Epithelial cell of proximal tubule (primary cell): Measurements from ENCODE around the gene MYO1D. TPM values are rescaled to one million over a fixed set of nuclear protein-coding genes. Genes with fewer than 3 reads are reported as not detected.

Source experiments
- DNase-seq: peaks from one replicate; pipeline ENCODE4 v3.0.0-alpha.2; 2011; ENCODE audit warnings: low read depth
- H3K4me3 ChIP-seq: 2 replicates; pipeline ENCODE4 v1.5.1; 2011; ENCODE audit warnings: low read depth, mild to moderate bottlenecking, low read length
- CTCF ChIP-seq: conservative IDR thresholded peaks from 2 replicates; pipeline ENCODE4 v1.5.1; 2012; ENCODE audit warnings: low read depth, mild to moderate bottlenecking, low read length
- total RNA-seq: library from RNA; depleted of rRNA; stranded (reverse); fragments of >200 nt; gene quantifications from 2 replicates; pipeline ENCODE4 v1.2.3, GENCODE V29; 2015

The MYO1D gene
- total RNA-seq, 1 donor from 2014 or later = 54.4 TPM

- no peak overlapping the region for H3K4me3 ChIP-seq
- no peak for DNase-seq
- no peak for TF ChIP-seq CTCF
Measured at GRCh38 chr17:32693194-32693897, 183.6 kb downstream of the MYO1D start.

GRCh38 chr17:32692179-32692578 is 184.7 kb downstream of the MYO1D start:
- H3K4me3 ChIP-seq = no peak overlapping the region
- no peak for DNase-seq
- no peak for TF ChIP-seq CTCF

GRCh38 chr17:32689348-32689747 is 187.6 kb downstream of the MYO1D start:
- TF ChIP-seq CTCF = no peak
- no peak overlapping the region for H3K4me3 ChIP-seq
- no peak for DNase-seq

GRCh38 chr17:32688221-32688620 is 188.7 kb downstream of the MYO1D start:
- DNase-seq = no peak
- no peak for TF ChIP-seq CTCF
- H3K4me3 ChIP-seq = no peak overlapping the region

- DNase-seq = no peak
- H3K4me3 ChIP-seq = no peak overlapping the region
- TF ChIP-seq CTCF = no peak
Measured at GRCh38 chr17:32684087-32684958, 192.6 kb downstream of the MYO1D start.

GRCh38 chr17:32673964-32674363 is 203.0 kb downstream of the MYO1D start:
- no peak overlapping the region for H3K4me3 ChIP-seq
- DNase-seq = no peak
- no peak for TF ChIP-seq CTCF

GRCh38 chr17:32672711-32673110 is 204.2 kb downstream of the MYO1D start:
- no peak for TF ChIP-seq CTCF
- DNase-seq = no peak
- H3K4me3 ChIP-seq = no peak overlapping the region
